ENCODE measurements around the gene TEFM.

- TF ChIP-seq POLR2A (IDR thresholded peaks at IDR 0.05) (no peak), CTCF (IDR thresholded peaks at IDR 0.05) (no peak)
Observed at GRCh38 chr17:30920683-30921543, 14.9 kb upstream of the TEFM start.
